HEK293 (cell line): Measurements from ENCODE around the gene HID1.

Experiments
- FEZF1 ChIP-seq: fragments of 450-650 bp; formaldehyde crosslinking; IDR thresholded peaks from 2 replicates; pipeline ENCODE4 v1.5.1; 2016; ENCODE audit warnings: missing biosample characterization, missing genetic modification characterization
- HOXA7 ChIP-seq: sonication (generic); formaldehyde crosslinking; IDR thresholded peaks from 2 replicates; pipeline ENCODE4 v1.8.1; 2022; ENCODE audit warnings: missing genetic modification reagents, borderline replicate concordance
- KLF16 ChIP-seq: fragments of 450-650 bp; formaldehyde crosslinking; IDR thresholded peaks from 2 replicates; pipeline ENCODE4 v1.5.1; 2017; ENCODE audit warnings: missing biosample characterization, missing genetic modification characterization
- YY1 ChIP-seq: fragments of 450-650 bp; formaldehyde crosslinking; IDR thresholded peaks from 2 replicates; pipeline ENCODE4 v1.5.1; 2018; ENCODE audit warnings: missing biosample characterization, missing genetic modification characterization
- ZFP37 ChIP-seq: fragments of 450-650 bp; formaldehyde crosslinking; IDR thresholded peaks from 2 replicates; pipeline ENCODE4 v1.5.1; 2016; ENCODE audit warnings: missing biosample characterization, missing genetic modification characterization
- ZNF24 ChIP-seq: fragments of 450-650 bp; formaldehyde crosslinking; IDR thresholded peaks from 2 replicates; pipeline ENCODE4 v1.5.1; 2016; ENCODE audit warnings: missing biosample characterization, missing genetic modification characterization
- ZNF423 ChIP-seq: fragments of 450-650 bp; formaldehyde crosslinking; IDR thresholded peaks from 2 replicates; pipeline ENCODE4 v1.5.1; 2016; ENCODE audit warnings: missing biosample characterization, missing genetic modification characterization
- ZNF830 ChIP-seq: fragments of 450-650 bp; IDR thresholded peaks from 2 replicates; pipeline ENCODE4 v1.5.0; 2018; ENCODE audit warnings: missing biosample characterization, missing genetic modification characterization, low read depth, mild to moderate bottlenecking, moderate library complexity
- TF ChIP-seq, protein P1 (sequence below): fragments of 450-650 bp; formaldehyde crosslinking; IDR thresholded peaks from 2 replicates; pipeline ENCODE4 v1.5.1; 2016; ENCODE audit warnings: missing biosample characterization, missing genetic modification characterization
- TF ChIP-seq, protein P2 (sequence below): fragments of 450-650 bp; formaldehyde crosslinking; IDR thresholded peaks from 2 replicates; pipeline ENCODE4 v1.5.0; 2017; ENCODE audit warnings: missing biosample characterization, missing genetic modification characterization, borderline replicate concordance
- TF ChIP-seq, protein P3 (sequence below): fragments of 450-650 bp; formaldehyde crosslinking; IDR thresholded peaks from 2 replicates; pipeline ENCODE4 v1.5.1; 2016; ENCODE audit warnings: missing biosample characterization, missing genetic modification characterization

DNA sequence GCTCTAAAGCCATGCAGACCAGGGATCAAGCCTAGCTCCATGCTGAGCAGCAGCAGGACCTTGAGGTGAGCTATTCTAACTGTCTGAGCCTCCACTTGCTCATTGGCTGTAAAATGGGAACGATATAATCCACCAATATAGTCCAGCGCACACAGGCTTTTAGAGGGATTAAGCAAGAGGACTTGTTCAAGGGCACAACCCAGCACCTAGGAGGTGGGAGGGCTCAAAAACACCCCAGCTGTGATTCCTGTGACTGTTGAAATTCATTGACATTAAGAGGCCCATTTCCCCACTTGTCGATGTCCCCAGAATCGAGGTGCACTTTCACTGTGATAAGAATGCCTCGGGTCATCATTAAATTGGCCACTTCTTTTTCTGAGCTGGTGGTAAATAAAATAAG is 53.7 kb downstream of the HID1 start:
- TF ChIP-seq FEZF1 (no peak), ZNF830 (tag by site-specific recombination) (no peak), KLF16 (tag by site-specific recombination) (no peak), ZNF24 (tag by site-specific recombination) (no peak), HOXA7 (CRISPR knock-in tag) (no peak), YY1 (tag by site-specific recombination) (no peak), ZFP37 (tag by site-specific recombination) (no peak), ZNF423 (tag by site-specific recombination) (no peak)
- TF ChIP-seq, protein P1, sequence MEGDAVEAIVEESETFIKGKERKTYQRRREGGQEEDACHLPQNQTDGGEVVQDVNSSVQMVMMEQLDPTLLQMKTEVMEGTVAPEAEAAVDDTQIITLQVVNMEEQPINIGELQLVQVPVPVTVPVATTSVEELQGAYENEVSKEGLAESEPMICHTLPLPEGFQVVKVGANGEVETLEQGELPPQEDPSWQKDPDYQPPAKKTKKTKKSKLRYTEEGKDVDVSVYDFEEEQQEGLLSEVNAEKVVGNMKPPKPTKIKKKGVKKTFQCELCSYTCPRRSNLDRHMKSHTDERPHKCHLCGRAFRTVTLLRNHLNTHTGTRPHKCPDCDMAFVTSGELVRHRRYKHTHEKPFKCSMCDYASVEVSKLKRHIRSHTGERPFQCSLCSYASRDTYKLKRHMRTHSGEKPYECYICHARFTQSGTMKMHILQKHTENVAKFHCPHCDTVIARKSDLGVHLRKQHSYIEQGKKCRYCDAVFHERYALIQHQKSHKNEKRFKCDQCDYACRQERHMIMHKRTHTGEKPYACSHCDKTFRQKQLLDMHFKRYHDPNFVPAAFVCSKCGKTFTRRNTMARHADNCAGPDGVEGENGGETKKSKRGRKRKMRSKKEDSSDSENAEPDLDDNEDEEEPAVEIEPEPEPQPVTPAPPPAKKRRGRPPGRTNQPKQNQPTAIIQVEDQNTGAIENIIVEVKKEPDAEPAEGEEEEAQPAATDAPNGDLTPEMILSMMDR = no peak
- TF ChIP-seq, protein P2, sequence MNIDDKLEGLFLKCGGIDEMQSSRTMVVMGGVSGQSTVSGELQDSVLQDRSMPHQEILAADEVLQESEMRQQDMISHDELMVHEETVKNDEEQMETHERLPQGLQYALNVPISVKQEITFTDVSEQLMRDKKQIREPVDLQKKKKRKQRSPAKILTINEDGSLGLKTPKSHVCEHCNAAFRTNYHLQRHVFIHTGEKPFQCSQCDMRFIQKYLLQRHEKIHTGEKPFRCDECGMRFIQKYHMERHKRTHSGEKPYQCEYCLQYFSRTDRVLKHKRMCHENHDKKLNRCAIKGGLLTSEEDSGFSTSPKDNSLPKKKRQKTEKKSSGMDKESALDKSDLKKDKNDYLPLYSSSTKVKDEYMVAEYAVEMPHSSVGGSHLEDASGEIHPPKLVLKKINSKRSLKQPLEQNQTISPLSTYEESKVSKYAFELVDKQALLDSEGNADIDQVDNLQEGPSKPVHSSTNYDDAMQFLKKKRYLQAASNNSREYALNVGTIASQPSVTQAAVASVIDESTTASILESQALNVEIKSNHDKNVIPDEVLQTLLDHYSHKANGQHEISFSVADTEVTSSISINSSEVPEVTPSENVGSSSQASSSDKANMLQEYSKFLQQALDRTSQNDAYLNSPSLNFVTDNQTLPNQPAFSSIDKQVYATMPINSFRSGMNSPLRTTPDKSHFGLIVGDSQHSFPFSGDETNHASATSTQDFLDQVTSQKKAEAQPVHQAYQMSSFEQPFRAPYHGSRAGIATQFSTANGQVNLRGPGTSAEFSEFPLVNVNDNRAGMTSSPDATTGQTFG (tag by site-specific recombination) = no peak
- TF ChIP-seq, protein P3, sequence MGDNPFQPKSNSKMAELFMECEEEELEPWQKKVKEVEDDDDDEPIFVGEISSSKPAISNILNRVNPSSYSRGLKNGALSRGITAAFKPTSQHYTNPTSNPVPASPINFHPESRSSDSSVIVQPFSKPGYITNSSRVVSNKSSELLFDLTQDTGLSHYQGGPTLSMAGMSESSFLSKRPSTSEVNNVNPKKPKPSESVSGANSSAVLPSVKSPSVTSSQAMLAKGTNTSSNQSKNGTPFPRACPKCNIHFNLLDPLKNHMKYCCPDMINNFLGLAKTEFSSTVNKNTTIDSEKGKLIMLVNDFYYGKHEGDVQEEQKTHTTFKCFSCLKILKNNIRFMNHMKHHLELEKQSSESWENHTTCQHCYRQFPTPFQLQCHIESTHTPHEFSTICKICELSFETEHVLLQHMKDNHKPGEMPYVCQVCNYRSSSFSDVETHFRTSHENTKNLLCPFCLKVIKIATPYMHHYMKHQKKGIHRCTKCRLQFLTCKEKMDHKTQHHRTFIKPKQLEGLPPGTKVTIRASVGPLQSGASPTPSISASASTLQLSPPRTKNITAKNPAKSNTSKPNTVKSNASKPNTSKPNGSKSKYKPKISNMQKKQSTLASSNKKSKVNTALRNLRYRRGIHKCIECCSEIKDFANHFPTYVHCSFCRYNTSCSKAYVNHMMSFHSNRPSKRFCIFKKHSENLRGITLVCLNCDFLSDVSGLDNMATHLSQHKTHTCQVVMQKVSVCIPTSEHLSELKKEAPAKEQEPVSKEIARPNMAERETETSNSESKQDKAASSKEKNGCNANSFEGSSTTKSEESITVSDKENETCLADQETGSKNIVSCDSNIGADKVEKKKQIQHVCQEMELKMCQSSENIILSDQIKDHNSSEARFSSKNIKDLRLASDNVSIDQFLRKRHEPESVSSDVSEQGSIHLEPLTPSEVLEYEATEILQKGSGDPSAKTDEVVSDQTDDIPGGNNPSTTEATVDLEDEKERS (tag by site-specific recombination) = no peak
